NT2/D1 (cell line): Measurements from ENCODE around the gene TLX2.

Experiments used
- DNase-seq: peaks from one replicate; pipeline ENCODE4 v3.0.0-alpha.2; 2011; ENCODE audit warnings: low read depth, low spot score
- H3K27me3 ChIP-seq: 2 replicates; pipeline ENCODE4 v1.6.0; 2011; ENCODE audit warnings: mild to moderate bottlenecking; ENCODE audit not compliant: insufficient read length, insufficient read depth
- H3K36me3 ChIP-seq: 2 replicates; pipeline ENCODE4 v1.6.1; 2011; ENCODE audit warnings: mild to moderate bottlenecking, low read length, mixed read lengths; ENCODE audit not compliant: insufficient read depth, insufficient read length
- H3K4me1 ChIP-seq: 2 replicates; pipeline ENCODE4 v1.5.1; 2011; ENCODE audit not compliant: insufficient read depth, insufficient read length
- H3K4me3 ChIP-seq: 2 replicates; pipeline ENCODE4 v1.5.1; 2011; ENCODE audit warnings: low read depth; ENCODE audit not compliant: insufficient read length
- H3K9ac ChIP-seq: 2 replicates; pipeline ENCODE4 v1.6.0; 2011; ENCODE audit warnings: low read depth; ENCODE audit not compliant: insufficient read length
- H3K9me3 ChIP-seq: 2 replicates; pipeline ENCODE4 v1.5.1; 2011; ENCODE audit warnings: mild to moderate bottlenecking, low read length; ENCODE audit not compliant: insufficient read depth
- SUZ12 ChIP-seq: IDR thresholded peaks from 2 replicates; pipeline ENCODE4 v1.6.1; 2011; ENCODE audit not compliant: insufficient read length, insufficient read depth; ENCODE audit errors: extremely low read depth
- YY1 ChIP-seq: IDR thresholded peaks from 2 replicates; pipeline ENCODE4 v1.6.1; 2011; ENCODE audit not compliant: insufficient read length, insufficient read depth
- ZNF274 ChIP-seq: IDR thresholded peaks from 2 replicates; pipeline ENCODE4 v1.6.1; 2011; ENCODE audit warnings: mild to moderate bottlenecking, low read depth, low read length

TLX2 gene

GRCh38 chr2:74528600-74529356 lies 14.5 kb downstream of the TLX2 start:
- H3K4me1 ChIP-seq: no peaks in the 10 kb centered on the region
- H3K9ac ChIP-seq: peak overlapping the region; percentile 100
- TF ChIP-seq SUZ12 (no peak), ZNF274 (no peak), YY1 (no peak)
- H3K36me3 ChIP-seq: peaks cover 68% of the 10 kb centered on the region
- peak overlapping the region; percentile 99 for H3K4me3 ChIP-seq
- H3K9me3 ChIP-seq: no peaks in the 10 kb centered on the region
- no peaks in the 10 kb centered on the region for H3K27me3 ChIP-seq
- DNase-seq: no peak

DNA sequence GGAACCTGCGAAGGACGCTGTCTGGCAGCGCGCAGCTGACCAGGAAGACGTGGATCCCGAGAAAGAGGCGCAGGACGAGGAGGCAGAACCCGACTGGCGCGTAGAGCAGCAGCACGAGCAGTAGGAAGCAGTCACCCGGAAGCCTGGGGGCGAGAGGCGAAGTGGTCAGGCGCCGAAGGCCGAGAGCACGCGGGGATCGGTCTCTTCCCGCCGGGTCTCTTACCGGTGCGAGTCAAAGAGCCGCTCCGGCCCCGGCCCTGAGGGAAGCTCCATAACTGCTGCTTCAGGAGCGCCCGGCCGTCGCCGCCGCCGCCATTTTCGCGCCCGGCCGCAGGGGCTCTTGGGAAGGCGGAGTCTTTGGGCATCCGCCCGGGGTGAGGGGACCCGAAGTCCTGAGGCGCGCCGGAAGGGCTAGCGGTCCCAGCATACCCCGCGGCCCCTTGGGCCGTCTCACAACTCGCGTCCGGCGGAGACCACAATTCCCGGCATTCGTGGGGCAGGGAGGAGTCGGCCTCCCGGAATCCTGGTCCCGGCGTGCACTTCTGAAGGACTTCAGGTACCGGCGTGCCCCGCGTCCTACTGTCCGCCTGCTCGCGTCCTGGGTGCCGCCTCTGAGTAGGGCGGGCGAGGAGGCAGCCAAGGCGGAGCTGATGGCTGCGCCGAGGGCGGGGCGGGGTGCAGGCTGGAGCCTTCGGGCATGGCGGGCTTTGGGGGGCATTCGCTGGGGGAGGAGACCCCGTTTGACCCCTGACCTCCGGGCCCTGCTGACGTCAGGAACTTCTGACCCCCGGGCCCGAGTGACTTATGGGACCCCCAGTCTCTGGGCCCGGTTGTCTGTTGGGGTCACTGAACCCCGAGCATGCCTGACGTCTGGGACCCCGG lies 15.3 kb downstream of the TLX2 start, which contains the start of the genes AUP1 and HTRA2:
TSS of gene AUP1 (minus strand) at position 350 of the 882 bp plus-strand sequence. CDS start at position 273, 77 bp downstream.
TSS of gene HTRA2 (plus strand) at position 577 of the 882 bp plus-strand sequence. CDS start at position 651, 74 bp downstream.
- Histone ChIP-seq H3K36me3 (peaks cover 76% of the 10 kb centered on the region), H3K4me3 (peak within 1 kb of the TSS; percentile 99)

DNA sequence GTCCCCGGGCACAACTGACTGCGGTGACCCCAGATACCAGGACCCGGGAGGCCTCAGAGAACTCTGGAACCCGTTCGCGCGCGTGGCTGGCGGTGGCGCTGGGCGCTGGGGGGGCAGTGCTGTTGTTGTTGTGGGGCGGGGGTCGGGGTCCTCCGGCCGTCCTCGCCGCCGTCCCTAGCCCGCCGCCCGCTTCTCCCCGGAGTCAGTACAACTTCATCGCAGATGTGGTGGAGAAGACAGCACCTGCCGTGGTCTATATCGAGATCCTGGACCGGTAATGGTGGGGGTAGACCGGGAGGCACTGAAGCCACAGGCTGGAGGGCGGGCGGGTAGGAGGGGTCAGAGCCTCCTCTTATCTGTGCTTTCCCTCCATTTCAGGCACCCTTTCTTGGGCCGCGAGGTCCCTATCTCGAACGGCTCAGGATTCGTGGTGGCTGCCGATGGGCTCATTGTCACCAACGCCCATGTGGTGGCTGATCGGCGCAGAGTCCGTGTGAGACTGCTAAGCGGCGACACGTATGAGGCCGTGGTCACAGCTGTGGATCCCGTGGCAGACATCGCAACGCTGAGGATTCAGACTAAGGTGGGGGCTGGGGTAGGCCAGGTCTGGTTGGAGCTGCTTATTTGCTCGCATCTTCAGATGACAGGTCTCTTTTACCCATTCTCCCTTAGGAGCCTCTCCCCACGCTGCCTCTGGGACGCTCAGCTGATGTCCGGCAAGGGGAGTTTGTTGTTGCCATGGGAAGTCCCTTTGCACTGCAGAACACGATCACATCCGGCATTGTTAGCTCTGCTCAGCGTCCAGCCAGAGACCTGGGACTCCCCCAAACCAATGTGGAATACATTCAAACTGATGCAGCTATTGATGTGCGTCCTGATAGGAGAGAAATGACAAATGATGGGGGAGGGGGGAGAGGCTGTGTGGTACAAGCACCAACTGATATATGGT lies 16.3 kb downstream of the TLX2 start:
- H3K9me3 ChIP-seq: no peaks in the 10 kb centered on the region
- no peaks in the 10 kb centered on the region for H3K4me1 ChIP-seq
- DNase-seq: no peak
- peak overlapping the region; percentile 68 for H3K4me3 ChIP-seq
- TF ChIP-seq ZNF274: no peak
- TF ChIP-seq SUZ12: no peak
- no peak for TF ChIP-seq YY1
- peak overlapping the region; percentile 82 for H3K9ac ChIP-seq
- H3K27me3 ChIP-seq: no peaks in the 10 kb centered on the region
- H3K36me3 ChIP-seq: peaks cover 69% of the 10 kb centered on the region

More for the DNA sequence above, 15.3 kb downstream of the TLX2 start, which contains the start of the genes AUP1 and HTRA2:
- no peak for TF ChIP-seq ZNF274
- no peak for TF ChIP-seq SUZ12
- TF ChIP-seq YY1: peak; percentile 71
- no peaks in the 10 kb centered on the region for H3K27me3 ChIP-seq
- peak; percentile 99 for DNase-seq
- H3K4me1 ChIP-seq: no peaks in the 10 kb centered on the region
- peak within 1 kb of the TSS; percentile 100 for H3K9ac ChIP-seq
- no peaks in the 10 kb centered on the region for H3K9me3 ChIP-seq

- Histone ChIP-seq H3K9ac (no peak overlapping the region), H3K36me3 (peaks cover 57% of the 10 kb centered on the region), H3K4me1 (no peaks in the 10 kb centered on the region), H3K27me3 (no peaks in the 10 kb centered on the region), H3K9me3 (no peaks in the 10 kb centered on the region), H3K4me3 (no peak overlapping the region)
- no peak for DNase-seq
- TF ChIP-seq SUZ12 (no peak), ZNF274 (no peak), YY1 (no peak)
These were observed 17.4 kb downstream of the TLX2 start for GRCh38 chr2:74531666-74532065.

DNA sequence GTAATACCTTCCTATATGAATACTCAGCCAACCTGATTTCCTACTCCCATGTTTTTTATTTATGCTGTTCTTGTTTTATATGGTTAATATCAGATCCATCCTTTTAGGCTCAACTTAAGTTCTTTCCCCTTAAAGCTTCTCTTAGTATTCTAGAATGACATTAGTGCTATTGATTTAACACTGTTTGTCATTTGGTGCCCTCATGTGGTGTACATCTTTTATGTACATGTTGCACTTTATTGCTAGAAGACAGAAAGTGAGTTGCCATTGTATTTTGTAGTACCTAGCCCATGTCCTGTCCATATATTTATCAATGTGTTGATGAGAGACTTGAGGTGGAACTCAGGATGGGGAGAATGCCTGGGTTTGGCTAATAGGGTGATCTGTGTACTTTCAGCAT lies 18.0 kb downstream of the TLX2 start:
- no peak for TF ChIP-seq ZNF274
- no peak for TF ChIP-seq YY1
- no peak for TF ChIP-seq SUZ12
- Histone ChIP-seq H3K9me3 (no peaks in the 10 kb centered on the region), H3K36me3 (peaks cover 52% of the 10 kb centered on the region), H3K4me3 (no peak overlapping the region), H3K4me1 (no peaks in the 10 kb centered on the region), H3K9ac (no peak overlapping the region), H3K27me3 (no peaks in the 10 kb centered on the region)
- no peak for DNase-seq

DNA sequence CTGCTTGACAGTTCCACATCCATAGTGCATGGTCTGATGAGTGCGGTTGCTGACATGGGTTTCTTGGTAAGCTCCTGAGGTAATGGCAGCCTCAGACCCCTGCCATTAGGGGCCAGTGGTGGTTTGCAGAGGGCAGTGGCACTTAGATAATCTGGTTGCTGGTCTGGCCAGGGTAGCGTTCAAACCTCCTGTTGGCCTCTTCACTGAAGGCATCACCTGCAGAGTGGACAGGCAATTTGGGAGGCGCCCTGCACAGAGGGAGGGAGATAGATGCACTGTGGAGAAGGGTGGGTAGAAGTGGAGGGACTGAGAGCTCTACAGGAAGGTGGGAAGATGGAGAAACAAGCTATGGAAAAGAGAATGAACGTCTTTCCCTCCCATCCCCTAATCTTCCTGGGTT lies 19.2 kb downstream of the TLX2 start:
- DNase-seq: no peak
- no peaks in the 10 kb centered on the region for H3K27me3 ChIP-seq

More for the DNA sequence above, 19.2 kb downstream of the TLX2 start:
- Histone ChIP-seq H3K9ac (no peak overlapping the region), H3K36me3 (peaks cover 39% of the 10 kb centered on the region), H3K4me1 (no peaks in the 10 kb centered on the region), H3K4me3 (no peak overlapping the region), H3K9me3 (no peaks in the 10 kb centered on the region)
- TF ChIP-seq YY1 (no peak), SUZ12 (no peak), ZNF274 (no peak)
